ENCODE results near the gene FGD3. TPM values are rescaled to one million over a fixed set of nuclear protein-coding genes. Genes with fewer than 3 reads are reported as not detected.
A peak's percentile ranks its signal among the peaks of the same experiment; 100 is the strongest.
"Not testable (repeated sequence)": the region's sequence is repeated elsewhere in the genome, so short reads cannot be mapped to it uniquely, and the experiment has no call there.

FGD3 gene
- total and polyA plus RNA-seq, 5 experiments from 2014 or later = 64.2 to 330 (median 161) TPM

- Mint-ChIP-seq H3K4me3 (peak overlapping the region; percentile 45 to 79 (median 72)), H3K4me1 (peaks cover 41 to 82% (median 78%) of the 10 kb centered on the region in 4 donors), H3K36me3 (peaks cover 0 to 85% (median 44%) of the 10 kb centered on the region in 3 donors), H3K27me3 (no peaks in the 10 kb centered on the region), H3K27ac (peak overlapping the region; percentile 85 to 93 (median 90)), H3K9me3 (peaks cover 0 to 3% (median 0%) of the 10 kb centered on the region in 9 donors)
- peak; percentile 51 to 53 for ATAC-seq
- DNase-seq = no peak
- POLR2A ChIA-PET = interaction anchor here (0.7 to 17.1 kb wide), 7 partner anchors 14 to 115 kb away, joined by 3 to 223 read pairs (median 4); no protein-coding TSS in a partner anchor
Measured at GRCh38 chr9:92980085-92980745, 32.9 kb downstream of the FGD3 start.

GRCh38 chr9:92982130-92982529 lies 34.8 kb downstream of the FGD3 start:
- H3K9me3 Mint-ChIP-seq = peaks cover 0 to 3% (median 0%) of the 10 kb centered on the region in 9 donors
- POLR2A ChIA-PET = interaction anchor here (0.7 to 17.1 kb wide), 4 partner anchors 16 to 294 kb away, joined by 3 to 223 read pairs (median 3); no protein-coding TSS in a partner anchor
- H3K27me3 Mint-ChIP-seq = no peaks in the 10 kb centered on the region
- no peak for DNase-seq
- peaks cover 47 to 84% (median 79%) of the 10 kb centered on the region in 4 donors for H3K4me1 Mint-ChIP-seq
- H3K27ac Mint-ChIP-seq = peak overlapping the region; percentile 24 to 92 (median 72)
- H3K4me3 Mint-ChIP-seq = peak overlapping the region in 7 of 10 donors; percentile 2 to 70 (median 43)
- H3K36me3 Mint-ChIP-seq = peaks cover 4 to 81% (median 38%) of the 10 kb centered on the region in 3 donors
- ATAC-seq = no peak

GRCh38 chr9:92983984-92984589 lies 36.8 kb downstream of the FGD3 start:
- ATAC-seq = no peak
- peak overlapping the region in 3 of 10 donors; percentile 8 to 31 (median 18) for H3K4me3 Mint-ChIP-seq
- H3K9me3 Mint-ChIP-seq = peaks cover 0 to 3% (median 0%) of the 10 kb centered on the region in 9 donors
- no peaks in the 10 kb centered on the region for H3K27me3 Mint-ChIP-seq
- POLR2A ChIA-PET = interaction anchor here (0.6 to 17.1 kb wide), 3 partner anchors 12 to 26 kb away, joined by 6 to 223 read pairs (median 7); no protein-coding TSS in a partner anchor
- H3K27ac Mint-ChIP-seq = peak overlapping the region; percentile 49 to 91 (median 74)
- no peak for DNase-seq
- H3K36me3 Mint-ChIP-seq = peaks cover 4 to 84% (median 35%) of the 10 kb centered on the region in 3 donors
- H3K4me1 Mint-ChIP-seq = peaks cover 50 to 88% (median 84%) of the 10 kb centered on the region in 4 donors

- H3K4me3 Mint-ChIP-seq = no peak overlapping the region
- H3K4me1 Mint-ChIP-seq = peaks cover 50 to 88% (median 84%) of the 10 kb centered on the region in 4 donors
- POLR2A ChIA-PET = interaction anchor here (0.7 to 17.1 kb wide), 3 partner anchors 19 to 128 kb away, joined by 3 to 223 read pairs (median 6); no protein-coding TSS in a partner anchor
- no peaks in the 10 kb centered on the region for H3K27me3 Mint-ChIP-seq
- DNase-seq (no peak), ATAC-seq (no peak)
- H3K27ac Mint-ChIP-seq = peak overlapping the region in 8 of 10 donors; percentile 54 to 93 (median 84)
- peaks cover 4 to 84% (median 35%) of the 10 kb centered on the region in 3 donors for H3K36me3 Mint-ChIP-seq
- H3K9me3 Mint-ChIP-seq = peaks cover 0 to 3% (median 0%) of the 10 kb centered on the region in 9 donors
Measured at GRCh38 chr9:92984976-92985375, 37.7 kb downstream of the FGD3 start.

GRCh38 chr9:92986176-92987119 lies 39.1 kb downstream of the FGD3 start:
- Mint-ChIP-seq H3K4me1 (peaks cover 53 to 89% (median 85%) of the 10 kb centered on the region in 4 donors), H3K4me3 (peak overlapping the region in 8 of 10 donors; percentile 30 to 66 (median 57)), H3K27ac (peak overlapping the region; percentile 54 to 94 (median 90)), H3K36me3 (peaks cover 4 to 84% (median 33%) of the 10 kb centered on the region in 3 donors), H3K27me3 (no peaks in the 10 kb centered on the region), H3K9me3 (peaks cover 0 to 3% (median 0%) of the 10 kb centered on the region in 9 donors)
- peak in 8 of 10 donors; percentile 37 to 79 (median 62) for DNase-seq
- POLR2A ChIA-PET = interaction anchor here (0.7 to 17.1 kb wide), 11 partner anchors 11 to 78 kb away, joined by 3 to 223 read pairs (median 3); no protein-coding TSS in a partner anchor
- peak; percentile 51 to 70 for ATAC-seq

- POLR2A ChIA-PET = interaction anchor here (1.0 to 17.1 kb wide), 5 partner anchors 13 to 71 kb away, joined by 3 to 223 read pairs (median 8); no protein-coding TSS in a partner anchor
- Mint-ChIP-seq H3K9me3 (peaks cover 0 to 1% (median 0%) of the 10 kb centered on the region in 9 donors), H3K27me3 (no peaks in the 10 kb centered on the region), H3K4me1 (peaks cover 55 to 94% (median 92%) of the 10 kb centered on the region in 4 donors), H3K36me3 (peaks cover 4 to 82% (median 31%) of the 10 kb centered on the region in 3 donors), H3K27ac (peak overlapping the region; percentile 54 to 94 (median 90)), H3K4me3 (peak overlapping the region in 9 of 10 donors; percentile 7 to 75 (median 23))
- DNase-seq = no peak
- ATAC-seq = no peak
Measured at GRCh38 chr9:92988215-92988768, 41.0 kb downstream of the FGD3 start.

- Mint-ChIP-seq H3K9me3 (peaks cover 0 to 4% (median 2%) of the 10 kb centered on the region in 9 donors), H3K4me3 (peak overlapping the region in 9 of 10 donors; percentile 21 to 76 (median 65)), H3K27me3 (no peaks in the 10 kb centered on the region), H3K27ac (peak overlapping the region; percentile 54 to 94 (median 88)), H3K4me1 (peaks cover 56 to 99% (median 94%) of the 10 kb centered on the region in 4 donors), H3K36me3 (peaks cover 9 to 82% (median 32%) of the 10 kb centered on the region in 3 donors)
- peak; percentile 53 to 55 for ATAC-seq
- DNase-seq = no peak
- POLR2A ChIA-PET = interaction anchor here (0.7 to 3.3 kb wide), 8 partner anchors 12 to 39 kb away, joined by 3 to 18 read pairs (median 4); no protein-coding TSS in a partner anchor
Measured at GRCh38 chr9:92989561-92989960, 42.2 kb downstream of the FGD3 start.

GRCh38 chr9:92990461-92990860 lies 43.1 kb downstream of the FGD3 start:
- Mint-ChIP-seq H3K4me3 (peak overlapping the region in 8 of 10 donors; percentile 11 to 75 (median 63)), H3K9me3 (peaks cover 0 to 5% (median 3%) of the 10 kb centered on the region in 9 donors), H3K27me3 (no peaks in the 10 kb centered on the region), H3K27ac (peak overlapping the region; percentile 54 to 94 (median 88)), H3K4me1 (peaks cover 57 to 99% (median 97%) of the 10 kb centered on the region in 4 donors), H3K36me3 (peaks cover 9 to 85% (median 39%) of the 10 kb centered on the region in 3 donors)
- no peak for DNase-seq
- POLR2A ChIA-PET = interaction anchor here (0.8 to 3.3 kb wide), 6 partner anchors 13 to 38 kb away, joined by 3 to 18 read pairs (median 4); no protein-coding TSS in a partner anchor
- ATAC-seq = no peak

- Mint-ChIP-seq H3K4me3 (peak overlapping the region in 9 of 10 donors; percentile 26 to 68 (median 49)), H3K27ac (peak overlapping the region; percentile 32 to 94 (median 79)), H3K36me3 (peaks cover 18 to 86% (median 53%) of the 10 kb centered on the region in 3 donors), H3K4me1 (peaks cover 58 to 99% (median 97%) of the 10 kb centered on the region in 4 donors), H3K9me3 (peaks cover 0 to 19% (median 12%) of the 10 kb centered on the region in 9 donors), H3K27me3 (no peaks in the 10 kb centered on the region)
- DNase-seq (no peak), ATAC-seq (peak; percentile 28 to 29)
- POLR2A ChIA-PET = interaction anchor here (0.5 to 3.3 kb wide), 10 partner anchors 9 to 132 kb away, joined by 3 to 18 read pairs (median 4); no protein-coding TSS in a partner anchor
Measured at GRCh38 chr9:92992549-92992948, 45.2 kb downstream of the FGD3 start.

GRCh38 chr9:92998871-92999270 lies 51.5 kb downstream of the FGD3 start:
- H3K36me3 Mint-ChIP-seq = peaks cover 22 to 87% (median 56%) of the 10 kb centered on the region in 3 donors
- H3K27me3 Mint-ChIP-seq, DNase-seq, ATAC-seq: not testable (repeated sequence)
- H3K4me3 Mint-ChIP-seq = peak overlapping the region in 2 of 10 donors; percentile 22 to 23
- POLR2A ChIA-PET = interaction anchor here (0.6 to 1.8 kb wide), 5 partner anchors 12 to 73 kb away, joined by 3 to 9 read pairs (median 3); no protein-coding TSS in a partner anchor
- H3K4me1 Mint-ChIP-seq = peaks cover 50 to 92% (median 86%) of the 10 kb centered on the region in 4 donors
- peaks cover 0 to 42% (median 21%) of the 10 kb centered on the region in 9 donors for H3K9me3 Mint-ChIP-seq
- peak overlapping the region; percentile 65 to 96 (median 88) for H3K27ac Mint-ChIP-seq
